ENCODE results near the gene FAM222B. TPM values are rescaled to one million over a fixed set of nuclear protein-coding genes. Genes with fewer than 3 reads are reported as not detected.

The FAM222B gene
- total RNA-seq, 1 experiment from 2014 or later = 9.6 TPM

DNA sequence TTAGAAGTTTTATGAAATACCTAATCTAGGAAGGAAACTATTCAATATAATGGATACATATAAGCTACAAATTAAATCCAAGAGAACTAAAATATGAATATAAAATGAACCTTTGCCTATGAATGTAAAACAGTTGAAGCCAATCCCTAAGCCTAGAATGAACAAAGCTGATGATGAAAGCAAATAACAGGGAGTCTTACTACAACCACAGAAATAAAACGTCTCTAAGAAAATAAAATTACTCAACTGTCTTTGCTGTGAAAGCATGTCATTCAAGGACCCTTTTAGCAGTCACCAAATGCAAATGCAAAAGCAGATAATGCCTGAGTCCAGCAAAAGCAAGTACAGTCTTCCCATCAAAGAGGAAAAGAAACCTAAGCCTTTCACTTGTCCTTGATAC, 23.0 kb downstream of the FAM222B start:
- Histone ChIP-seq H3K27ac (ENCODE audit: low read length) (peak overlapping the region; percentile 45), H3K79me2 (ENCODE audit: low read length) (peaks cover 73% of the 10 kb centered on the region), H3K4me2 (ENCODE audit: low read depth, low read length, poor library complexity, severe bottlenecking) (peak overlapping the region; percentile 33), H3K9ac (ENCODE audit: low read length) (no peak overlapping the region), H4K20me1 (ENCODE audit: insufficient read depth, low read depth, low read length) (no peaks in the 10 kb centered on the region), H3K4me3 (ENCODE audit: low read length) (no peak overlapping the region), H3K27me3 (ENCODE audit: low read length) (no peaks in the 10 kb centered on the region), H2AFZ (ENCODE audit: low read length) (no peak overlapping the region), H3K4me1 (ENCODE audit: low read length) (peaks cover 20% of the 10 kb centered on the region), H3K9me3 (ENCODE audit: low read length) (no peaks in the 10 kb centered on the region), H3K36me3 (ENCODE audit: insufficient read depth, low read length) (no peaks in the 10 kb centered on the region), H3K9me2 (replicated peaks; ENCODE audit: insufficient read depth, low read length) (no peaks in the 10 kb centered on the region)
- DNase-seq = no peak

DNA sequence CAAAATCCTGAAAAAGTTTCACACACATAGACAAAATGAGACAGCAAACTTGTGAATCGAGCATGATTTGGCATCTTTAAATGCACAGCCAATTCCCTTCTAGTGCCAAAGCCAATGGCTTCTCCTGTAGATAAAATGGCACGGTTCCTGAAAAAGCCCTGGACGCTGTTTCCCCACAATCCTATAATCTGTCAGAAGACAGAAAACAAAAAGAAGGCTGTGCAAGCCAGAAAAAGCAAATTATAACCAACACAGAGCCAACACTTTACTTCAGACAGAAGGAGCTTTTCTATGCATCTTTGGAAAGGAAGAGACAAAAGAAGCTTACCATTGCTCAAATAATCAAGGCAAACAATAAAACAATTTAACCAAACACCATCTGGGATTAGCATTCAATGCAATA, 23.8 kb downstream of the FAM222B start:
- no peak for DNase-seq
- Histone ChIP-seq H3K4me3 (ENCODE audit: low read length) (no peak overlapping the region), H3K36me3 (ENCODE audit: insufficient read depth, low read length) (no peaks in the 10 kb centered on the region), H3K4me2 (ENCODE audit: low read depth, low read length, poor library complexity, severe bottlenecking) (no peak overlapping the region), H4K20me1 (ENCODE audit: insufficient read depth, low read depth, low read length) (no peaks in the 10 kb centered on the region), H3K27me3 (ENCODE audit: low read length) (no peaks in the 10 kb centered on the region), H2AFZ (ENCODE audit: low read length) (no peak overlapping the region), H3K79me2 (ENCODE audit: low read length) (peaks cover 74% of the 10 kb centered on the region), H3K4me1 (ENCODE audit: low read length) (peaks cover 22% of the 10 kb centered on the region), H3K27ac (ENCODE audit: low read length) (peak overlapping the region; percentile 45; the same call in 1 of the 2 replicates), H3K9me2 (replicated peaks; ENCODE audit: insufficient read depth, low read length) (no peaks in the 10 kb centered on the region), H3K9me3 (ENCODE audit: low read length) (no peaks in the 10 kb centered on the region), H3K9ac (ENCODE audit: low read length) (no peak overlapping the region)

DNA sequence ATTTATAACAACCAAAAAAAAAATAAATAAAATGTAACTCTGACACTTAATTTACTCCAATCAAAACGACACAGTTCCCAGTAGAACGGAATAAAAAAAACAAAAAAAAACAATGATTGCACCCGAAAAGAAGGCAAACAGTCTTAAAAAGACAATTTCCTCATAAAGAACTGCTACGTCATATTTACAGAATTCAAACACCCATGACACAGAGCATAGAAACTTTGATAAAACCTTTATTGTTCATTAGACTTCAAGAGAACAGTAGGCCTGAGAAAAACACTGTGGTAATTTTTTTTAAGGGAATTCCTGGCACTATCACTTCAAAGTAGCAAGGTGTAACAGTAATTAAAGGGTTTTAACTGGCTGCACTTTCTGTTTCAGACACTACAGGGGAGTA, 26.1 kb downstream of the FAM222B start:
- H3K4me1 ChIP-seq (ENCODE audit: low read length) = peaks cover 32% of the 10 kb centered on the region
- peaks cover 73% of the 10 kb centered on the region for H3K79me2 ChIP-seq (ENCODE audit: low read length)
- no peaks in the 10 kb centered on the region for H3K36me3 ChIP-seq (ENCODE audit: insufficient read depth, low read length)
- no peaks in the 10 kb centered on the region for H4K20me1 ChIP-seq (ENCODE audit: insufficient read depth, low read depth, low read length)
- H3K9me2 ChIP-seq (replicated peaks; ENCODE audit: insufficient read depth, low read length) = no peaks in the 10 kb centered on the region
- no peak overlapping the region; the same call in 1 of the 2 replicates for H3K9ac ChIP-seq (ENCODE audit: low read length)
- H3K4me3 ChIP-seq (ENCODE audit: low read length) = no peak overlapping the region
- H3K27ac ChIP-seq (ENCODE audit: low read length) = peak overlapping the region; percentile 52
- H3K9me3 ChIP-seq (ENCODE audit: low read length) = no peaks in the 10 kb centered on the region
- no peak overlapping the region for H2AFZ ChIP-seq (ENCODE audit: low read length)
- H3K27me3 ChIP-seq (ENCODE audit: low read length) = no peaks in the 10 kb centered on the region
- peak overlapping the region; percentile 5 for H3K4me2 ChIP-seq (ENCODE audit: low read depth, low read length, poor library complexity, severe bottlenecking)
- DNase-seq = no peak

DNA sequence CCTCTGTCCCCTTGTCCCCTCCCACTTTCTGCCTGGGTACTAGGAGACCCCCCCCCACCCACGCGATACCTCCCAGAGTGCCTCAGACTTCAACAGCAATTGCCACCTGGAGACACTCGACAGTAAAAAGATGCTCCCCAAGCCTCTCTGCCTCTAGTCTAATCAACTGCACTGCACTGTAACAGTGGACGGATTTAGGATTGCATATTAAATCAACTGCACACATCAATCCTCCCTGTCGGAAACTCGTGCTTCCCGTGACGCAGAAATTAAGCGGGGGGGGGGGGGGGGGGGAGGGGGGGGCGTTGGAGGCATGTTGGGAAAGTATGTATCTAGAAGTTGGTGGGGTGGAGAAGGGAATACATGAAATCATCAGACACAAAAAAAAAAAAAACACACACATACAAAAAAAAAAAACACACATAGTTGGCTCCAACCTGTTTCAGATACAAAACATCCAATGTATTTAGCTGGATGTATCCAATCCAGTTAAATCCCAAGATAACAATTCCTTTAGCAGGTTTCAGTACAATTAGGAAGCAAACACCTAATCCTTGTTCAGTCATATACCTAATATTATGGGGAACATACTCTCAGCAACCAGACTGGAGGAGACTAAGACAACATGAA, 29.7 kb downstream of the FAM222B start:
- peak overlapping the region; percentile 92 for H3K27ac ChIP-seq (ENCODE audit: low read length)
- H3K36me3 ChIP-seq (ENCODE audit: insufficient read depth, low read length) = no peaks in the 10 kb centered on the region
- no peak for DNase-seq
- H3K4me2 ChIP-seq (ENCODE audit: low read depth, low read length, poor library complexity, severe bottlenecking) = peak overlapping the region; percentile 81
- H4K20me1 ChIP-seq (ENCODE audit: insufficient read depth, low read depth, low read length) = no peaks in the 10 kb centered on the region
- no peaks in the 10 kb centered on the region for H3K9me3 ChIP-seq (ENCODE audit: low read length)
- H3K27me3 ChIP-seq (ENCODE audit: low read length) = no peaks in the 10 kb centered on the region
- H3K4me1 ChIP-seq (ENCODE audit: low read length) = peaks cover 56% of the 10 kb centered on the region
- H3K4me3 ChIP-seq (ENCODE audit: low read length) = peak overlapping the region; percentile 77
- H3K9me2 ChIP-seq (replicated peaks; ENCODE audit: insufficient read depth, low read length) = no peaks in the 10 kb centered on the region
- H3K79me2 ChIP-seq (ENCODE audit: low read length) = peaks cover 82% of the 10 kb centered on the region
- H3K9ac ChIP-seq (ENCODE audit: low read length) = peak overlapping the region; percentile 83
- H2AFZ ChIP-seq (ENCODE audit: low read length) = 0 out of 2 replicates have a peak overlapping the region, but pooled peaks have one; percentile 71

DNA sequence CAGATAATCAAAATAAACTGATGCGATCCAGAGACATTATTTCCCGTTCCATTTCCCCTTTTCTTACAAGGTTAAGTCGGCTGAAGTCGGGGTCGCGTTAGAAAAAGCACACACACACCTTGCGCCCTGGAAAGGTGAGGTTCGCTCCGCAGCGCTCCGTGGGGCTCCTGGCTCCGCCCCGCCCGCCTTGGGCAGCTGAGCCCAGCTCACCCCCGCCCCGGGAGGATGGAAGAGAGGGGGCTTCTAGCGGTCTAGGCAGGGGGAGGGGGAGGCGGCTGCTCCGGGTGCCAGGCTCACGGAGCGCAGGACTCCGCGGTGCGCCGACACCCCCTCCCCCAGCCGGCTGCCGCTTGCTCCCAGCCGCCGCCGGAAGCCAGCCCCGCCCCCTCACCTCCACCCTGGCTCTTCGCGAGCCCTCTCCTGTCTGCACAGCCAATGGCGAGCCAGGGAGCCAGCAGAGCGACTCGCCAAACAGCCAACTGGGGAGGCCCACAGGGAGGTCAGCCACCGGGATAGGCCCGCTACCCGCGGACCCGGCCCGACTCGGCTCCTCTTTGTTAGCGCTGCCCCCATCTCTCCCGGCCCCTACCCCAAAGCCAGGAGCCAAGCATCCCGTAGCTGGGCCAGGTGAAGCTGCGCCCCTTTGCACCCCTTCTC, 30.4 kb downstream of the FAM222B start:
- Histone ChIP-seq H3K9me2 (replicated peaks; ENCODE audit: insufficient read depth, low read length) (no peaks in the 10 kb centered on the region), H2AFZ (ENCODE audit: low read length) (0 out of 2 replicates have a peak overlapping the region, but pooled peaks have one; percentile 71), H3K79me2 (ENCODE audit: low read length) (peaks cover 82% of the 10 kb centered on the region), H3K4me2 (ENCODE audit: low read depth, low read length, poor library complexity, severe bottlenecking) (peak overlapping the region; percentile 81), H3K36me3 (ENCODE audit: insufficient read depth, low read length) (no peaks in the 10 kb centered on the region), H3K4me1 (ENCODE audit: low read length) (peaks cover 56% of the 10 kb centered on the region), H3K9ac (ENCODE audit: low read length) (peak overlapping the region; percentile 83), H3K9me3 (ENCODE audit: low read length) (no peaks in the 10 kb centered on the region), H3K27me3 (ENCODE audit: low read length) (no peaks in the 10 kb centered on the region), H4K20me1 (ENCODE audit: insufficient read depth, low read depth, low read length) (no peaks in the 10 kb centered on the region), H3K27ac (ENCODE audit: low read length) (peak overlapping the region; percentile 92), H3K4me3 (ENCODE audit: low read length) (peak overlapping the region; percentile 77)
- DNase-seq = peak; percentile 99

DNA sequence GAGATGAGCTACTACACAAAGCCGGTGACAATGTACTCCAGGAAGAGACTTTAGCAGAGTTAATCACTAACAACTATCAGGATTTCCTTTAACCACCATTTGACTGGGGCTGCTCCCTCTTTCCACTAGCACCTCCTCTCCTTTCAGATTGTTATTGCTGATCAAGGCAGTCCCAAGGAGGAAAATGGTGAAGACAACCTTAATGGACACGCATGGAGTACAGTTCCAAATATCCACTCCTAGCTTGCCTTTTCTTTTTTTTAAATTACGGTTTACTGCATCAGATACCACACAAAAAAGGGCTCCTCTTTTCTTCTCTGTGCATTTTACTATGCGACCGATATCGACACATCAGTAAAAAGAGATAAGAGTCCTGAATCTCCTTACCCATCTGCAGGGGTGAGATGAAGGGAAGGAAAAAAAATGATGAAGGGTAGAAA, 30.9 kb downstream of the FAM222B start:
- peaks cover 54% of the 10 kb centered on the region for H3K4me1 ChIP-seq (ENCODE audit: low read length)
- peak overlapping the region; percentile 80 for H3K9ac ChIP-seq (ENCODE audit: low read length)
- 0 out of 2 replicates have a peak, but pooled peaks cover under 1% of the 10 kb centered on the region for H3K36me3 ChIP-seq (ENCODE audit: insufficient read depth, low read length)
- no peak overlapping the region for H2AFZ ChIP-seq (ENCODE audit: low read length)
- H3K9me3 ChIP-seq (ENCODE audit: low read length) = no peaks in the 10 kb centered on the region
- peak; percentile 50 for DNase-seq
- peak overlapping the region; percentile 81 for H3K4me2 ChIP-seq (ENCODE audit: low read depth, low read length, poor library complexity, severe bottlenecking)
- H4K20me1 ChIP-seq (ENCODE audit: insufficient read depth, low read depth, low read length) = no peaks in the 10 kb centered on the region
- peak overlapping the region; percentile 83 for H3K27ac ChIP-seq (ENCODE audit: low read length)
- peak overlapping the region; percentile 77 for H3K4me3 ChIP-seq (ENCODE audit: low read length)
- no peaks in the 10 kb centered on the region for H3K27me3 ChIP-seq (ENCODE audit: low read length)
- peaks cover 80% of the 10 kb centered on the region for H3K79me2 ChIP-seq (ENCODE audit: low read length)
- no peaks in the 10 kb centered on the region for H3K9me2 ChIP-seq (replicated peaks; ENCODE audit: insufficient read depth, low read length)

DNA sequence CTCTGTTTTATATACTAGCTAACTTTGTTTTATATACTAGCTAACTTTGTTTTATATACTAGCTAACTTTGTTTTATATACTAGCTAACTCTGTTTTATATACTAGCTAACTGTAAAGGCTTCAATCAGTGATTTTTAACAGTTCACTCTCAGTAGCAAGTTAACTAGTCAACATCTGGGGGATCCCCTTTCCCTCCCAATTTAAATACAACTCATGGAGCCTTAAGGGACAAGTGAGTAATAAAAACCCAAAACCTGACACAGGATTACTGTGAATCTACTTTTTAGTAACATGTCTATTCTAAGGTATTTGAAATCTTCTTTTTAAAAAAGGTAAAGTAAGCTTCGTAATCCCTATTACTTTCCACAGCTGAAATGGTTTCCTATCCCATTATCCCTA, 32.2 kb downstream of the FAM222B start:
- Histone ChIP-seq H3K27ac (ENCODE audit: low read length) (peak overlapping the region; percentile 83), H3K4me2 (ENCODE audit: low read depth, low read length, poor library complexity, severe bottlenecking) (peak overlapping the region; percentile 81), H3K4me1 (ENCODE audit: low read length) (peaks cover 49% of the 10 kb centered on the region), H2AFZ (ENCODE audit: low read length) (no peak overlapping the region), H3K27me3 (ENCODE audit: low read length) (no peaks in the 10 kb centered on the region), H3K9me3 (ENCODE audit: low read length) (no peaks in the 10 kb centered on the region), H3K36me3 (ENCODE audit: insufficient read depth, low read length) (0 out of 2 replicates have a peak, but pooled peaks cover 8% of the 10 kb centered on the region), H3K9me2 (replicated peaks; ENCODE audit: insufficient read depth, low read length) (no peaks in the 10 kb centered on the region), H3K4me3 (ENCODE audit: low read length) (peak overlapping the region; percentile 77), H3K9ac (ENCODE audit: low read length) (peak overlapping the region; percentile 80), H4K20me1 (ENCODE audit: insufficient read depth, low read depth, low read length) (no peaks in the 10 kb centered on the region), H3K79me2 (ENCODE audit: low read length) (peaks cover 80% of the 10 kb centered on the region)
- no peak for DNase-seq

DNA sequence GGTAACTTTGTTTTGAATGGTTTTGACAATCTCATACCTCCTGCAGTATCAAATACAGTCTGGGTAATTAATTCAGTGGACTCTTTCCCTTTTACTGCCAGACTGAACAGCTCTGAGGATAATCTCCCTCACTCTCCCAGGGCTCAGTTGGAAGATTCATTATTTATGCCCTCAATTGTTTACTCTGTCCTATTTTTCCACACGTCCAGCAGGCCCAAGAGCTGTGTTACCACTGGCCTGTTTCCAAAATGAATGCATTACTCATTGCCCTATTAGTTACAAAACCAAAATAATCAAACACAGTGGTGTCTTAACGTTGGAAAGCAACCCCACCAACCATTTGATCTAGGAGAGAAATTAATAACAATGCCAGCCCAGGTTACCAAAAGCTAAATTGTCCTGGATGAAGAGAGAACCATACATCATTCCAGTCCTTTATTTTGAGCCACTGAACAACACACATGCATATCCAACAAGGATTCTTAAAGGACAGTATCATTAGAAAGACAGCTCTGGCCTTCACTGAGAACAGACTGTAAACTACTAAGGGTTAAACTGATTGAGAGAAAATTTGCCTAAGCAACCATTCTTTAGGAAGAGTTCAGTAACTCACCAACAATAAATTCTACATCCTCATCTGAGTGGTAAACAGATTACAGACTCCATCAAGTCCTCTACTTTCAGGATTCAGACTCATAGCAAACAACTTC, 34.5 kb downstream of the FAM222B start:
- no peaks in the 10 kb centered on the region for H3K9me3 ChIP-seq (ENCODE audit: low read length)
- no peaks in the 10 kb centered on the region for H4K20me1 ChIP-seq (ENCODE audit: insufficient read depth, low read depth, low read length)
- H3K4me2 ChIP-seq (ENCODE audit: low read depth, low read length, poor library complexity, severe bottlenecking) = peak overlapping the region; percentile 81
- no peaks in the 10 kb centered on the region for H3K27me3 ChIP-seq (ENCODE audit: low read length)
- H3K9ac ChIP-seq (ENCODE audit: low read length) = no peak overlapping the region
- H3K79me2 ChIP-seq (ENCODE audit: low read length) = peaks cover 87% of the 10 kb centered on the region
- H3K36me3 ChIP-seq (ENCODE audit: insufficient read depth, low read length) = 0 out of 2 replicates have a peak, but pooled peaks cover 8% of the 10 kb centered on the region
- peaks cover 40% of the 10 kb centered on the region for H3K4me1 ChIP-seq (ENCODE audit: low read length)
- peak overlapping the region; percentile 83 for H3K27ac ChIP-seq (ENCODE audit: low read length)
- H3K9me2 ChIP-seq (replicated peaks; ENCODE audit: insufficient read depth, low read length) = no peaks in the 10 kb centered on the region
- no peak overlapping the region for H2AFZ ChIP-seq (ENCODE audit: low read length)
- no peak for DNase-seq
- peak overlapping the region; percentile 77; the same call in 1 of the 2 replicates for H3K4me3 ChIP-seq (ENCODE audit: low read length)

All from Karpas-422 (cell line).